ELF-1 (cell line): ENCODE data around the gene DUSP28.

Source experiments
- DNase-seq: peaks from one replicate; pipeline ENCODE4 v3.0.0-alpha.2; 2016; ENCODE audit warnings: low read depth, low spot score

DUSP28 gene

GRCh38 chr2:240572141-240573031 lies 12.2 kb downstream of the DUSP28 start:
- DNase-seq: no peak

GRCh38 chr2:240573071-240573515 lies 12.9 kb downstream of the DUSP28 start:
- no peak for DNase-seq

GRCh38 chr2:240573516-240574385 lies 13.6 kb downstream of the DUSP28 start:
- DNase-seq: no peak

- no peak for DNase-seq
These were observed 14.4 kb downstream of the DUSP28 start for GRCh38 chr2:240574386-240575100.

- no peak for DNase-seq
These were observed 15.2 kb downstream of the DUSP28 start for GRCh38 chr2:240575101-240575965.

GRCh38 chr2:240576036-240576435 lies 15.9 kb downstream of the DUSP28 start:
- DNase-seq: no peak

- DNase-seq: no peak
These were observed 16.5 kb downstream of the DUSP28 start for GRCh38 chr2:240576436-240577205.

- no peak for DNase-seq
These were observed 17.3 kb downstream of the DUSP28 start for GRCh38 chr2:240577281-240578109.

GRCh38 chr2:240578110-240578450 lies 17.9 kb downstream of the DUSP28 start:
- DNase-seq: no peak

GRCh38 chr2:240578488-240578887 lies 18.3 kb downstream of the DUSP28 start:
- DNase-seq: no peak

- DNase-seq: no peak
These were observed 19.1 kb downstream of the DUSP28 start for GRCh38 chr2:240579071-240579762.

GRCh38 chr2:240579771-240580614 lies 19.8 kb downstream of the DUSP28 start:
- DNase-seq: peak; percentile 52

- DNase-seq: peak; percentile 60
These were observed 21.7 kb downstream of the DUSP28 start for GRCh38 chr2:240581811-240582210.

- no peak for DNase-seq
These were observed 22.6 kb downstream of the DUSP28 start for GRCh38 chr2:240582781-240583180.

- DNase-seq: no peak
These were observed 23.6 kb downstream of the DUSP28 start for GRCh38 chr2:240583774-240584173.

GRCh38 chr2:240584486-240585031 lies 24.4 kb downstream of the DUSP28 start:
- peak; percentile 84 for DNase-seq

GRCh38 chr2:240585101-240585500 lies 24.9 kb downstream of the DUSP28 start:
- DNase-seq: no peak
